SK-N-SH (cell line): ENCODE measurements around the gene OLR1.

Experiments
- CHD2 ChIP-seq: fragments of 150-350 bp; IDR thresholded peaks from 2 replicates; pipeline ENCODE4 v1.6.1; 2018; ENCODE audit warnings: low read length; ENCODE audit not compliant: partially characterized antibody
- EP300 ChIP-seq, 2 experiments: IDR thresholded peaks; 2 replicates each; pipeline versions ENCODE4 v1.4.0 to v1.6.1; 2012; ENCODE audit warnings: borderline replicate concordance in 1 of 2, low read depth in 1 of 2, low read length in 1 of 2
- EZH2phosphoT487 ChIP-seq: fragments of 200-600 bp; sonication (generic); IDR thresholded peaks from 2 replicates; pipeline ENCODE4 v1.6.1; 2017; ENCODE audit warnings: low read depth, mixed run types, mild to moderate bottlenecking, antibody characterized with exemption, moderate library complexity, borderline replicate concordance
- GABPA ChIP-seq: IDR thresholded peaks from 2 replicates; pipeline ENCODE4 v1.4.0; 2012; ENCODE audit warnings: low read depth, mild to moderate bottlenecking
- GATA2 ChIP-seq: sonication (generic); formaldehyde crosslinking; IDR thresholded peaks from 2 replicates; pipeline ENCODE4 v1.5.0; 2020; ENCODE audit warnings: mild to moderate bottlenecking, missing genetic modification reagents
- NRF1 ChIP-seq: IDR thresholded peaks from 2 replicates; pipeline ENCODE4 v1.6.1; 2012; ENCODE audit warnings: low read depth, mild to moderate bottlenecking, low read length
- POLR2AphosphoS5 ChIP-seq: IDR thresholded peaks from 2 replicates; pipeline ENCODE4 v1.6.1; 2012; ENCODE audit warnings: low read depth, low read length
- SIN3A ChIP-seq: IDR thresholded peaks from 2 replicates; pipeline ENCODE4 v1.6.1; 2012; ENCODE audit warnings: low read depth, mild to moderate bottlenecking, low read length, moderate library complexity, borderline replicate concordance
- TAF1 ChIP-seq: IDR thresholded peaks from 2 replicates; pipeline ENCODE4 v1.6.1; 2012; ENCODE audit warnings: low read depth, mild to moderate bottlenecking, low read length, moderate library complexity, borderline replicate concordance
- YY1 ChIP-seq: IDR thresholded peaks from 2 replicates; pipeline ENCODE4 v1.4.0; 2012; ENCODE audit warnings: low read depth, mild to moderate bottlenecking
- TF ChIP-seq, protein P1 (sequence below): fragments of 200-600 bp; sonication (generic); IDR thresholded peaks from 2 replicates; pipeline ENCODE4 v1.6.1; 2017; ENCODE audit warnings: antibody characterized with exemption, mild to moderate bottlenecking, moderate library complexity
- TF ChIP-seq, protein P2 (sequence below): IDR thresholded peaks from 2 replicates; pipeline ENCODE4 v1.6.1; 2012; ENCODE audit warnings: mild to moderate bottlenecking, low read depth, low read length, moderate library complexity
- TF ChIP-seq, protein P3 (sequence below): fragments of 150-350 bp; IDR thresholded peaks from 2 replicates; pipeline ENCODE4 v1.6.1; 2017; ENCODE audit warnings: antibody characterized with exemption, low read length, low read depth, borderline replicate concordance

DNA sequence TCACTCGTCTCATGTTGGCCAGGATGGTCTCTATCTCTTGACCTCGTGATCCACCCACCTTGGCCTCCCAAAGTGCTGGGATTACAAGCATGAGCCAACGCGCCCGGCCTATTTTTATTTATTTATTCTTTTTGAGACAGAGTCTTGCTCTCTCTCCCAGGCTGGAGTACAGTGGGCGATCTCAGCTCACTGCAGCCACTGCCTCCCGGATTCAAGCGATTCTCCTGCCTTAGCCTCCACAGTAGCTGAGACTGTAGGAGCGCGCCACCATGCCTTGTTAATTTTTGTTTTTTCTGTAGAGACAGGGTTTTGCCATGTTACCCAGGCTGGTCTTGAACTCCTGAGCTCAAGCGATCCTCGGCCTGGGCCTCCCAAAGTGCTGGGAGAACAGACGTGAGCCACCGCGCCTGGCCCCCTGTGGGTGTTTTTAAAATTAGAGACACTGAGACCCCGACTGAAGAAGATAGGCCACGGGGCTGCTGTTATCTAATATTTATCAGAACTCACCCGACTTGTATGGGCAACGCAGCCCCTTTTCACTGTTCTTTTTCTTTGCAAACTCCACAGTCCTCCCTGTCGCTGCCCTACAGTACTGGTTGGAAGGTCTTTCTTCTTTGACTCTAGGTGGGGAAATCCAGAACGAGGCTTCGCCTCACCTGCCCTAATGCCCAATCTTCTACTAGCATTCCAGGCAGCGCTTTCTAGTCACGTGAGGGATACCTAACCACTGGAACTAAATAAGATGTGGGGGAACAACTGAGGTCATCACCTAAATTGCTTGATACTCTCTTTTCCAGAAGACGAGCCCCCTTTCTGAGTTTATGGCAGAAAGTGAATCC lies 39.4 kb upstream of the OLR1 start:
- TF ChIP-seq, protein P1, sequence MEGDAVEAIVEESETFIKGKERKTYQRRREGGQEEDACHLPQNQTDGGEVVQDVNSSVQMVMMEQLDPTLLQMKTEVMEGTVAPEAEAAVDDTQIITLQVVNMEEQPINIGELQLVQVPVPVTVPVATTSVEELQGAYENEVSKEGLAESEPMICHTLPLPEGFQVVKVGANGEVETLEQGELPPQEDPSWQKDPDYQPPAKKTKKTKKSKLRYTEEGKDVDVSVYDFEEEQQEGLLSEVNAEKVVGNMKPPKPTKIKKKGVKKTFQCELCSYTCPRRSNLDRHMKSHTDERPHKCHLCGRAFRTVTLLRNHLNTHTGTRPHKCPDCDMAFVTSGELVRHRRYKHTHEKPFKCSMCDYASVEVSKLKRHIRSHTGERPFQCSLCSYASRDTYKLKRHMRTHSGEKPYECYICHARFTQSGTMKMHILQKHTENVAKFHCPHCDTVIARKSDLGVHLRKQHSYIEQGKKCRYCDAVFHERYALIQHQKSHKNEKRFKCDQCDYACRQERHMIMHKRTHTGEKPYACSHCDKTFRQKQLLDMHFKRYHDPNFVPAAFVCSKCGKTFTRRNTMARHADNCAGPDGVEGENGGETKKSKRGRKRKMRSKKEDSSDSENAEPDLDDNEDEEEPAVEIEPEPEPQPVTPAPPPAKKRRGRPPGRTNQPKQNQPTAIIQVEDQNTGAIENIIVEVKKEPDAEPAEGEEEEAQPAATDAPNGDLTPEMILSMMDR: no peak
- TF ChIP-seq, protein P2, sequence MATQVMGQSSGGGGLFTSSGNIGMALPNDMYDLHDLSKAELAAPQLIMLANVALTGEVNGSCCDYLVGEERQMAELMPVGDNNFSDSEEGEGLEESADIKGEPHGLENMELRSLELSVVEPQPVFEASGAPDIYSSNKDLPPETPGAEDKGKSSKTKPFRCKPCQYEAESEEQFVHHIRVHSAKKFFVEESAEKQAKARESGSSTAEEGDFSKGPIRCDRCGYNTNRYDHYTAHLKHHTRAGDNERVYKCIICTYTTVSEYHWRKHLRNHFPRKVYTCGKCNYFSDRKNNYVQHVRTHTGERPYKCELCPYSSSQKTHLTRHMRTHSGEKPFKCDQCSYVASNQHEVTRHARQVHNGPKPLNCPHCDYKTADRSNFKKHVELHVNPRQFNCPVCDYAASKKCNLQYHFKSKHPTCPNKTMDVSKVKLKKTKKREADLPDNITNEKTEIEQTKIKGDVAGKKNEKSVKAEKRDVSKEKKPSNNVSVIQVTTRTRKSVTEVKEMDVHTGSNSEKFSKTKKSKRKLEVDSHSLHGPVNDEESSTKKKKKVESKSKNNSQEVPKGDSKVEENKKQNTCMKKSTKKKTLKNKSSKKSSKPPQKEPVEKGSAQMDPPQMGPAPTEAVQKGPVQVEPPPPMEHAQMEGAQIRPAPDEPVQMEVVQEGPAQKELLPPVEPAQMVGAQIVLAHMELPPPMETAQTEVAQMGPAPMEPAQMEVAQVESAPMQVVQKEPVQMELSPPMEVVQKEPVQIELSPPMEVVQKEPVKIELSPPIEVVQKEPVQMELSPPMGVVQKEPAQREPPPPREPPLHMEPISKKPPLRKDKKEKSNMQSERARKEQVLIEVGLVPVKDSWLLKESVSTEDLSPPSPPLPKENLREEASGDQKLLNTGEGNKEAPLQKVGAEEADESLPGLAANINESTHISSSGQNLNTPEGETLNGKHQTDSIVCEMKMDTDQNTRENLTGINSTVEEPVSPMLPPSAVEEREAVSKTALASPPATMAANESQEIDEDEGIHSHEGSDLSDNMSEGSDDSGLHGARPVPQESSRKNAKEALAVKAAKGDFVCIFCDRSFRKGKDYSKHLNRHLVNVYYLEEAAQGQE: no peak
- TF ChIP-seq EP300 (IDR thresholded peaks at IDR 0.05; ENCODE audit: borderline replicate concordance in 1 of 2, low read depth in 1 of 2, low read length in 1 of 2): no peak
- TF ChIP-seq YY1: no peak
- no peak for TF ChIP-seq GATA2
- TF ChIP-seq, protein P3, sequence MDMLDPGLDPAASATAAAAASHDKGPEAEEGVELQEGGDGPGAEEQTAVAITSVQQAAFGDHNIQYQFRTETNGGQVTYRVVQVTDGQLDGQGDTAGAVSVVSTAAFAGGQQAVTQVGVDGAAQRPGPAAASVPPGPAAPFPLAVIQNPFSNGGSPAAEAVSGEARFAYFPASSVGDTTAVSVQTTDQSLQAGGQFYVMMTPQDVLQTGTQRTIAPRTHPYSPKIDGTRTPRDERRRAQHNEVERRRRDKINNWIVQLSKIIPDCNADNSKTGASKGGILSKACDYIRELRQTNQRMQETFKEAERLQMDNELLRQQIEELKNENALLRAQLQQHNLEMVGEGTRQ: no peak
- TF ChIP-seq NRF1: no peak
- no peak for TF ChIP-seq POLR2AphosphoS5
- no peak for TF ChIP-seq EZH2phosphoT487
- TF ChIP-seq GABPA: no peak
- TF ChIP-seq SIN3A: no peak
- TF ChIP-seq TAF1: no peak
- no peak for TF ChIP-seq CHD2
